Ishikawa (cell line): ENCODE measurements around the gene OR9Q2.
"Not testable (repeated sequence)": the region's sequence is repeated elsewhere in the genome, so short reads cannot be mapped to it uniquely, and the experiment has no call there.

Experiments used
- CEBPB ChIP-seq: IDR thresholded peaks from 2 replicates; pipeline ENCODE4 v1.6.1; 2012
- CREB1 ChIP-seq: IDR thresholded peaks from 2 replicates; pipeline ENCODE4 v1.6.1; 2012; ENCODE audit warnings: low read depth
- EGR1 ChIP-seq: IDR thresholded peaks from 2 replicates; pipeline ENCODE4 v1.6.1; 2012
- EP300 ChIP-seq: IDR thresholded peaks from 2 replicates; pipeline ENCODE4 v1.6.1; 2012; ENCODE audit warnings: borderline replicate concordance
- FOXM1 ChIP-seq: IDR thresholded peaks from 2 replicates; pipeline ENCODE4 v1.6.1; 2012; ENCODE audit warnings: low read depth, borderline replicate concordance
- NFIC ChIP-seq: IDR thresholded peaks from 2 replicates; pipeline ENCODE4 v1.6.1; 2012
- RAD21 ChIP-seq: IDR thresholded peaks from 2 replicates; pipeline ENCODE4 v1.6.1; 2012; ENCODE audit warnings: low read depth
- REST ChIP-seq: IDR thresholded peaks from 2 replicates; pipeline ENCODE4 v1.6.1; 2012; ENCODE audit warnings: low read depth, mild to moderate bottlenecking
- TAF1 ChIP-seq: IDR thresholded peaks from 2 replicates; pipeline ENCODE4 v1.6.1; 2012; ENCODE audit warnings: low read depth, mild to moderate bottlenecking
- TCF12 ChIP-seq: IDR thresholded peaks from 2 replicates; pipeline ENCODE4 v1.6.1; 2012; ENCODE audit warnings: low read depth
- TEAD4 ChIP-seq: IDR thresholded peaks from 2 replicates; pipeline ENCODE4 v1.6.1; 2012
- YY1 ChIP-seq: IDR thresholded peaks from 2 replicates; pipeline ENCODE4 v1.6.1; 2012; ENCODE audit warnings: low read depth
- ZBTB7A ChIP-seq: IDR thresholded peaks from 2 replicates; pipeline ENCODE4 v1.6.1; 2012; ENCODE audit warnings: low read depth
- TF ChIP-seq, protein P1 (sequence below): IDR thresholded peaks from 2 replicates; pipeline ENCODE4 v1.6.1; 2012
- TF ChIP-seq, protein P2 (sequence below): IDR thresholded peaks from 2 replicates; pipeline ENCODE4 v1.6.1; 2012

OR9Q2 gene

GRCh38 chr11:58195939-58196338 lies 7.1 kb downstream of the OR9Q2 start:
- TF ChIP-seq CREB1 (no peak), ZBTB7A (no peak), EGR1 (no peak), RAD21 (no peak), NFIC (no peak), YY1 (no peak), TCF12 (no peak), TEAD4 (no peak), FOXM1 (no peak), REST (no peak), EP300 (no peak), CEBPB (no peak), TAF1 (no peak)
- TF ChIP-seq, protein P1, sequence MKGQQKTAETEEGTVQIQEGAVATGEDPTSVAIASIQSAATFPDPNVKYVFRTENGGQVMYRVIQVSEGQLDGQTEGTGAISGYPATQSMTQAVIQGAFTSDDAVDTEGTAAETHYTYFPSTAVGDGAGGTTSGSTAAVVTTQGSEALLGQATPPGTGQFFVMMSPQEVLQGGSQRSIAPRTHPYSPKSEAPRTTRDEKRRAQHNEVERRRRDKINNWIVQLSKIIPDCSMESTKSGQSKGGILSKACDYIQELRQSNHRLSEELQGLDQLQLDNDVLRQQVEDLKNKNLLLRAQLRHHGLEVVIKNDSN = no peak
- TF ChIP-seq, protein P2, sequence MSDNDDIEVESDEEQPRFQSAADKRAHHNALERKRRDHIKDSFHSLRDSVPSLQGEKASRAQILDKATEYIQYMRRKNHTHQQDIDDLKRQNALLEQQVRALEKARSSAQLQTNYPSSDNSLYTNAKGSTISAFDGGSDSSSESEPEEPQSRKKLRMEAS = no peak

DNA sequence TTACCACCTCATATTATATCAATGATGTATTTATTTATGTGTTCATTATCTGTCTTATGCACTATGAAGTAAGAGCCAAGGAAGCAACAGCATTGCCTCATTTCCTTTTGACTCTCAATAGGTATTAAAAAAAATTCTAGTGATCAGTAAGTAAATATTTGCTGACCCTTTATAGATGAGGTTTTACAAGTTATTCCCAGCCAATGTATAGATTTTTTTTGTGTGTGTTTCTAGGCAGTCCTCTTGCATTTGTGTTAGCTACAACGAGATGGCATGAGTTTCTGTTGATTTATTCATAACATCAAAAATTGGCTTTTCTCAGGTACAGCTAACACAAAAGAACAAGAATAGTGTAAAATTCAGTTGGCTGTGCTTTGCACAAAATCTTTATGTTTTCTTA lies 10.4 kb downstream of the OR9Q2 start:
- no peak for TF ChIP-seq CREB1
- TF ChIP-seq CEBPB = no peak
- no peak for TF ChIP-seq RAD21
- TF ChIP-seq FOXM1 = no peak
- TF ChIP-seq TCF12 = no peak
- no peak for TF ChIP-seq EGR1
- TF ChIP-seq EP300 = no peak
- TF ChIP-seq, protein P2 = no peak
- no peak for TF ChIP-seq NFIC
- TF ChIP-seq, protein P1 = no peak
- no peak for TF ChIP-seq YY1
- TF ChIP-seq TAF1 = no peak
- TF ChIP-seq ZBTB7A = no peak
- TF ChIP-seq REST = no peak
- no peak for TF ChIP-seq TEAD4

GRCh38 chr11:58204042-58204441 lies 15.2 kb downstream of the OR9Q2 start, which contains the start of gene OR1S2:
TSS of gene OR1S2 (minus strand) at chr11:58204142. CDS start at chr11:58204142, 0 bp downstream.
- TF ChIP-seq REST (no peak), EP300 (no peak), YY1 (no peak), FOXM1 (no peak), TEAD4 (no peak), NFIC (no peak), TAF1 (no peak), ZBTB7A (no peak), EGR1 (no peak), CREB1 (no peak), RAD21 (no peak), CEBPB (no peak), TCF12 (no peak)
- TF ChIP-seq, protein P1 = no peak
- TF ChIP-seq, protein P2 = no peak

- TF ChIP-seq, protein P1 = not testable (repeated sequence)
- TF ChIP-seq TCF12, CEBPB: not testable (repeated sequence)
Observed at GRCh38 chr11:58212420-58212819, 23.6 kb downstream of the OR9Q2 start, which contains the start of gene OR1S1. TSS of gene OR1S1 (plus strand) at chr11:58212720.
